Lower lobe of right lung (tissue), 2 donors: ENCODE data around the gene AP4S1. TPM values are rescaled to one million over a fixed set of nuclear protein-coding genes. Genes with fewer than 3 reads are reported as not detected.
"Not testable (repeated sequence)": the region's sequence is repeated elsewhere in the genome, so short reads cannot be mapped to it uniquely, and the experiment has no call there.

Source experiments
- ATAC-seq, 2 donors: fragments of 200-7000 bp; cut with Tn5 transposase; one replicate each; pipeline ENCODE4 v1.9.1; 2020 to 2022; ENCODE audit warnings: mild to moderate bottlenecking in 2 of 2, moderate library complexity in 2 of 2
- DNase-seq: peaks from one replicate; pipeline ENCODE4 v3.0.0-alpha.2; 2020
- H3K27ac ChIP-seq: fragments of 200-600 bp; one replicate; pipeline ENCODE4 v1.8.0; 2022
- H3K27me3 ChIP-seq: fragments of 200-600 bp; one replicate; pipeline ENCODE4 v1.8.0; 2022; ENCODE audit warnings: low read depth
- H3K36me3 ChIP-seq: fragments of 200-600 bp; one replicate; pipeline ENCODE4 v1.8.0; 2022; ENCODE audit warnings: mild to moderate bottlenecking
- H3K4me1 ChIP-seq: fragments of 200-600 bp; one replicate; pipeline ENCODE4 v1.8.0; 2022
- H3K4me3 ChIP-seq: fragments of 200-600 bp; one replicate; pipeline ENCODE4 v1.8.0; 2022; ENCODE audit warnings: mild to moderate bottlenecking
- H3K9me3 ChIP-seq: fragments of 200-600 bp; one replicate; pipeline ENCODE4 v1.8.0; 2022
- intact Hi-C: fragments of 100-400 bp; cut with DNase I; formaldehyde crosslinking; loops from one replicate; pipeline ENCODE4 v1.11.0; 2022
- long read RNA-seq: library from polyadenylated mRNA; unstranded; transcript quantifications from one replicate; pipeline ENCODE4 v2.0.0, GENCODE V29; 2021
- total RNA-seq: library from RNA; stranded (reverse); fragmentation: NEBNext Ultra II Directional; extraction: Animal tissue kit (Norgen Biotek cat#: 25700); gene quantifications from one replicate; pipeline ENCODE4 v1.2.1, GENCODE V29; 2021
- TF ChIP-seq, protein P1 (sequence below): fragments of 200-600 bp; IDR thresholded peaks from one replicate; pipeline ENCODE4 v1.8.0; 2022; ENCODE audit warnings: antibody characterized with exemption, mild to moderate bottlenecking
- donor health status: DM: no; HTN: yes; CAD: no; lungs with severe emphysema.

Gene AP4S1, protein sequence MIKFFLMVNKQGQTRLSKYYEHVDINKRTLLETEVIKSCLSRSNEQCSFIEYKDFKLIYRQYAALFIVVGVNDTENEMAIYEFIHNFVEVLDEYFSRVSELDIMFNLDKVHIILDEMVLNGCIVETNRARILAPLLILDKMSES
- total RNA-seq, result 8.6 TPM
- long read RNA-seq, partial matches to known transcripts, result 0 of 7 reads
- long read RNA-seq, other reads (novel, unspliced or antisense), result 6 of 7 reads

DNA sequence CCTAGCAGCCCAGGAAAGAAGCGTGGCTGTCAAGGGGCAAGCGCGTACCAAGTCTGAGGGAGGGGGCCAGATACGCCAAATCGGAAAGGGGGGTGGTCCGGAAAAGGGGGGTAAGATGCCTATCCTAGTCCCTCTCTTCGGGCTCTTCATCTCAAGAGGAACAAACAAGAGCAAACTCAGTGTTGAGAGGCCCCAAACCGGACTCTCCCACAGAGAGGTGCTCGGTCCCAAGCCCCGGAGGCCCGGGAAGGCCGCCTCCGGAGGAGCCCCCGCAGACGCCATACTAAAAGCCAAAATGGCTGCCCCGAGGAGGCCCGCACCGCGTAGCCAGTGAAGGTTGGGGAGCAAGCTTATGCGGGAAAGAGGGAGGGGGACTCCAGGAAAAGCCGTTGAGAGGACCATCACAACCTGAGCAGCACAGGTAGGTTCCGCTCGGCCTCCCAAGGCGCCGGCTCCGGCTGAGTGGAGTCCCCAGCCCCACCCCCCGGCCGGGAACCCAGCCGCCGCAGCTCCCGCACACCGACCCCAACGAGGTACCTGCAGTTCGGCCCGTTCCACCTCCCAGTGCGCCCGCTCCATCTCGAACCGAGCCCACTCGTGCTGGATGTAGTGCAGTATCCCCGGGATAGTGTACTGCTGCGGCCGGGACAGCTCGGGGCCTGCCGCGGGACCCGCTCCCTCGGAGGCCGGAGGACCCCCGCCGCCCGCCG lies at the start of gene AP4S1:
TSS of gene AP4S1 (plus strand) at position 283 of the 710 bp plus-strand sequence. CDS start 40,548 bp downstream, outside the sequence.
- TF ChIP-seq, protein P1, sequence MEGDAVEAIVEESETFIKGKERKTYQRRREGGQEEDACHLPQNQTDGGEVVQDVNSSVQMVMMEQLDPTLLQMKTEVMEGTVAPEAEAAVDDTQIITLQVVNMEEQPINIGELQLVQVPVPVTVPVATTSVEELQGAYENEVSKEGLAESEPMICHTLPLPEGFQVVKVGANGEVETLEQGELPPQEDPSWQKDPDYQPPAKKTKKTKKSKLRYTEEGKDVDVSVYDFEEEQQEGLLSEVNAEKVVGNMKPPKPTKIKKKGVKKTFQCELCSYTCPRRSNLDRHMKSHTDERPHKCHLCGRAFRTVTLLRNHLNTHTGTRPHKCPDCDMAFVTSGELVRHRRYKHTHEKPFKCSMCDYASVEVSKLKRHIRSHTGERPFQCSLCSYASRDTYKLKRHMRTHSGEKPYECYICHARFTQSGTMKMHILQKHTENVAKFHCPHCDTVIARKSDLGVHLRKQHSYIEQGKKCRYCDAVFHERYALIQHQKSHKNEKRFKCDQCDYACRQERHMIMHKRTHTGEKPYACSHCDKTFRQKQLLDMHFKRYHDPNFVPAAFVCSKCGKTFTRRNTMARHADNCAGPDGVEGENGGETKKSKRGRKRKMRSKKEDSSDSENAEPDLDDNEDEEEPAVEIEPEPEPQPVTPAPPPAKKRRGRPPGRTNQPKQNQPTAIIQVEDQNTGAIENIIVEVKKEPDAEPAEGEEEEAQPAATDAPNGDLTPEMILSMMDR, result no peak
- Histone ChIP-seq H3K36me3 (no peaks in the 10 kb centered on the region), H3K4me1 (peaks cover 29% of the 10 kb centered on the region), H3K4me3 (peak within 1 kb of the TSS; percentile 95), H3K9me3 (no peaks in the 10 kb centered on the region), H3K27me3 (no peaks in the 10 kb centered on the region), H3K27ac (peak within 1 kb of the TSS; percentile 98)
- peak; percentile 64 for DNase-seq
- peak; percentile 44 to 59 for ATAC-seq
- intact Hi-C loops, result no loop called here

DNA sequence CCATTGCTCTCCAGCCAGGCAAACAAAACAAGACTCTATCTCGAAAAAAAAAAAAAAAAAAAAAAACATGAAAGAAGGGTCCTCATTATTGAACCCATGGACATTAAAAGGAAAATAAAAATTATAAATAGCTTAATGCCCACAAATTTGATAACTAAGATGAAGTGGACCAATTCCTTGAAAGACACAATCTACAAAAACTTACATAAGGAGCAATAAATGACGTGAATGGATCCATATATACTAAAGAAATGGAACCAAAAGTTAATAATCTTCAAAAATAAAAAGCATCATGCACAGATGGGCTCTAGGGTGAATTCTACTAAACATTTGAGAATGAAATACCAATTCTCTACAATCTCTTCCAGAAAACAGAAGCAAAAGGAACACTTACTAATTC lies 47.7 kb upstream of the AP4S1 start:
- TF ChIP-seq, protein P1, result no peak
- intact Hi-C loops, result loop anchor here (5.0 kb wide), 1 partner anchor 100 kb away; no protein-coding TSS in a partner anchor
- no peak for DNase-seq
- Histone ChIP-seq H3K27me3 (no peaks in the 10 kb centered on the region), H3K27ac (no peak overlapping the region), H3K9me3 (no peaks in the 10 kb centered on the region), H3K36me3 (no peaks in the 10 kb centered on the region), H3K4me1 (peaks cover 51% of the 10 kb centered on the region), H3K4me3 (no peak overlapping the region)
- ATAC-seq, result no peak

DNA sequence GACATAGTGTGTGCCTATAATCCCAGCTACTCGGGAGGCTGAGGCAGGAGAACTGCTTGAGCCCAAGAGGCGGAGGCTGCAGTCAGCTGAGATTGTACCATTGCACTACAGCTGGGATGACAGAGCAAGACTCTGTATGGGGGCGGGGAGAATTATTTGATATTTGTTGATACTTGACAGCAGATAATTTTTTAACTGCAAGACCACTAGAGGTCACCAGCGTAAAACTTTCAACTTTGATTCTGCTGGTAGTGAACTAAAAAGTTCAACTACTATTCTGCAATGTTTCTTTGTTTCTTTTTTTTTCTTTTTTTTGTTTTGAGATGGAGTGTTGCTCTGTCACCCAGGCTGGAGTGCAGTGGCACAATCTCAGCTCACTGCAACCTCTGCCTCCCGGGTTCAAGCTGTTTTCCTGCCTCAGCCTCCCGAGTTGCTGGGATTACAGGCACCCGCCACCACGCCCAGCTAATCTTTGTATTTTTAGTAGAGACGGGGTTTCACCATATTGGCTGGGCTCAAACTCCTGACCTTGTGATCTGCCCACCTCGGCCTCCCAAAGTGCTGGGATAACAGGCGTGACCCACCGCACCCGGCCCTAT lies 45.2 kb upstream of the AP4S1 start:
- TF ChIP-seq, protein P1, result peak; percentile 70
- H3K4me3 ChIP-seq, H3K9me3 ChIP-seq, H3K36me3 ChIP-seq, H3K27me3 ChIP-seq, DNase-seq, intact Hi-C loops, H3K27ac ChIP-seq: not testable (repeated sequence)
- peak; percentile 76 to 87 for ATAC-seq
- H3K4me1 ChIP-seq, result peaks cover 29% of the 10 kb centered on the region

DNA sequence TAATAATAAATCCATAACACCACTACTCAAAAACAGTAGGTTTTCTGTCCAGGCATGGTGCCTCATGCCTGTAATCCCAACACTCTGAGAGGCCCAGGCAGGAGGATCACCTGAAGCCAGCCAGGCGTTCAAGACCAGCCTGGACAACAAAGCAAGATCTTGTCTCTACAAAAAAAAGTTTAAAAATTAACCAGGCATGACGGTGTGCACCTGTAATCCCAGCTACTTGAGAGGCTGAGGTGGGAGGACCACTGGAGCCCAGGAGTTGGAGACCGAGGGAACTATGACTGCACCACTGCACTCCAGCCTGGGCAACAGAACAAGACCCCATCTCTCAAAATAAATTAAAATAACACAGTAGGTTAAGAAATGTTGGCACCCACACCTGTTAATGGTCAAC lies 44.5 kb upstream of the AP4S1 start:
- TF ChIP-seq, protein P1, result no peak
- no peak overlapping the region for H3K27ac ChIP-seq
- DNase-seq (no peak), ATAC-seq (peak in 1 of 2 donors; percentile 11)
- no peaks in the 10 kb centered on the region for H3K36me3 ChIP-seq
- H3K4me3 ChIP-seq, result no peak overlapping the region
- H3K27me3 ChIP-seq, result no peaks in the 10 kb centered on the region
- H3K9me3 ChIP-seq, result no peaks in the 10 kb centered on the region
- intact Hi-C loops, result no loop called here
- peaks cover 25% of the 10 kb centered on the region for H3K4me1 ChIP-seq

DNA sequence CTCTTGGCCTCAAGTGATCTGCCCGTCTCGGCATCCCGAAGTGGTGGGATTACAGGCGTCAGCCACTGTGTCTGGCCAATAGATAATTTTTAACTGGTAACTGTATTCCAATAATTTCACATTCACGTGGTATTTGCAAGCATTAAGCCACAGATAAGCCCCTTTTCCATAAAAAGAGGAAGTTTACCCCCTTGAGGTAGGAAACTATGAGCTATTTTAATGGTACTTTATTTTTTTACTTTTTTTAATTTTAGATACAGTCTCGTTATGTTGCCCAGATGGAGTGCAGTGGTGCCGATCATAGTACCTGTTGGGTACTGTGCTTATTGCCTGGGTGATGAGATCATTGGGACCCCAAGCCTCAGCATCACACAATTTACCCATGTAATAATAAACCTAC lies 42.9 kb upstream of the AP4S1 start:
- peaks cover 17% of the 10 kb centered on the region for H3K4me1 ChIP-seq
- no peaks in the 10 kb centered on the region for H3K9me3 ChIP-seq
- ATAC-seq (no peak), DNase-seq (no peak)
- no peaks in the 10 kb centered on the region for H3K36me3 ChIP-seq
- TF ChIP-seq, protein P1, result no peak
- no peak overlapping the region for H3K4me3 ChIP-seq
- no peaks in the 10 kb centered on the region for H3K27me3 ChIP-seq
- H3K27ac ChIP-seq, result no peak overlapping the region
- intact Hi-C loops, result no loop called here
